GM12874 (cell line): ENCODE results near the gene PIP5K1C.

Experiments used
- TF ChIP-seq, protein P1 (sequence below): IDR thresholded peaks from 2 replicates; pipeline ENCODE4 v1.5.1; 2011; ENCODE audit warnings: low read depth, mild to moderate bottlenecking, control low read depth, low read length, moderate library complexity; ENCODE audit not compliant: insufficient read depth

PIP5K1C gene

GRCh38 chr19:3674784-3675543 is 25.3 kb downstream of the PIP5K1C start:
- TF ChIP-seq, protein P1, sequence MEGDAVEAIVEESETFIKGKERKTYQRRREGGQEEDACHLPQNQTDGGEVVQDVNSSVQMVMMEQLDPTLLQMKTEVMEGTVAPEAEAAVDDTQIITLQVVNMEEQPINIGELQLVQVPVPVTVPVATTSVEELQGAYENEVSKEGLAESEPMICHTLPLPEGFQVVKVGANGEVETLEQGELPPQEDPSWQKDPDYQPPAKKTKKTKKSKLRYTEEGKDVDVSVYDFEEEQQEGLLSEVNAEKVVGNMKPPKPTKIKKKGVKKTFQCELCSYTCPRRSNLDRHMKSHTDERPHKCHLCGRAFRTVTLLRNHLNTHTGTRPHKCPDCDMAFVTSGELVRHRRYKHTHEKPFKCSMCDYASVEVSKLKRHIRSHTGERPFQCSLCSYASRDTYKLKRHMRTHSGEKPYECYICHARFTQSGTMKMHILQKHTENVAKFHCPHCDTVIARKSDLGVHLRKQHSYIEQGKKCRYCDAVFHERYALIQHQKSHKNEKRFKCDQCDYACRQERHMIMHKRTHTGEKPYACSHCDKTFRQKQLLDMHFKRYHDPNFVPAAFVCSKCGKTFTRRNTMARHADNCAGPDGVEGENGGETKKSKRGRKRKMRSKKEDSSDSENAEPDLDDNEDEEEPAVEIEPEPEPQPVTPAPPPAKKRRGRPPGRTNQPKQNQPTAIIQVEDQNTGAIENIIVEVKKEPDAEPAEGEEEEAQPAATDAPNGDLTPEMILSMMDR: no peak

DNA sequence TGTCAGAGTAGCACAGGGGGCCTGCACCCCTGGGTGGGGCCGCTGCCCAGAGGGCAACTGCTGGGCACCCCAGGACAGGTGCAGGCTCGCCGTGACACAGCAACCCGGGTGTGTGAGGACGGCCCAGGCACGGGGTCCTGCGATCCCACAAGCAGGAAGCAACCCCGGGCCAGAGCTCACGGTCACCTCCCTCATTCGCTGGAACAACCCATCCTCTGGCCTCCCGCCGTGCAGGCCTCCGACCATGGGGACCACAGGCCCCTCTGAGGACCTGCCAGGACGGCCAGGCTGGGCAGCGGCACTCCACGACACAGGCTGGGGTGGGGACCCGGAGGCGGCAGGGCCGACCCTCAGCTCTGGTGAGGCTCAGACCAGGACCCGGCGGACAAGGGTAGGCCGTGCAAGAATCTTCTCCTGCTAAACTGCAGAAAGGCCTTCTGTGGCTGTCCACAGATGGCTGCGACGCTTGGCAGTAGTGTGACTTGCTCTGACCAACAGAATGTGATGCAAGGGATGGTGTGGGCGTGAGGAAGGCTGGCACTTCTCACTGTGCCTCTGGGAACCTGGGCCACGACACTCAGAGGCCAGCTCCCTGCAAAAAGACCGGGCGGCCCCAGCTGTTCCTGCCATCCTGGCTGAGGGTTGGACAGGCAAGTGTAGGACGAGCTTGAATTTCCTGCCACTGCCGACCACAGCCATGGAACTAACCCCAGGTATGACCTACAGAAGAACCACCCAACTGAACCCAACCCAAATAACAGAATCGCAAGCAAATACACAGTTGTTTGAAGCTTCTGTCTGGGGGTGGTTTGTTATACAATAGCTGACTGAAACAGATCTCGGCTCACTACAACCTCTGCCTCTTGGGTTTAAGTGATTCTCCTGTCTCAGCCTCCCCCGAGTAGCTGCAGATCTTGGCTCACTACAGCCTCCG is 26.5 kb downstream of the PIP5K1C start:
- TF ChIP-seq, protein P1: no peak

GRCh38 chr19:3672993-3673392 is 27.3 kb downstream of the PIP5K1C start:
- TF ChIP-seq, protein P1: 0 out of 2 replicates have a peak, but pooled peaks have one; percentile 3

DNA sequence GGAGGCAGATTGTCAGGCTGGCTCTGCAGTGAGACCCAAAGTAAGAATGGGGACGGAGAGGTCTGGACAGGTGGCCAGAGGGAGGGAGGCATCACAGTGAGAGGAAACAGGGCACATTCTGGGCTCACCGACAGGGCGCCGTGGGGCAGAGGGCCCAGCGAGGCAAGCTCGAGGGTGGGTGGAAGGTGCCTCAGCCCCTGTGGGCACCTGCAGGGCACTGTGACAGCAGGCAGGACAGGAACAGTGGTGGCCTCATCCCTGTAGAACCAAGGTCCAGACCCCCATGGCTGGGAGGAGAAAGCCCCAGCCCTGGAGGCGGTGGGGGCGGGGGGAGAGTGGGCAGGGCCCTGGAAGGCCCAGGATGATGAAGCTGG is 27.7 kb downstream of the PIP5K1C start:
- TF ChIP-seq, protein P1: no peak

- TF ChIP-seq, protein P1: no peak
Observed at GRCh38 chr19:3671680-3672574, 28.3 kb downstream of the PIP5K1C start.

DNA sequence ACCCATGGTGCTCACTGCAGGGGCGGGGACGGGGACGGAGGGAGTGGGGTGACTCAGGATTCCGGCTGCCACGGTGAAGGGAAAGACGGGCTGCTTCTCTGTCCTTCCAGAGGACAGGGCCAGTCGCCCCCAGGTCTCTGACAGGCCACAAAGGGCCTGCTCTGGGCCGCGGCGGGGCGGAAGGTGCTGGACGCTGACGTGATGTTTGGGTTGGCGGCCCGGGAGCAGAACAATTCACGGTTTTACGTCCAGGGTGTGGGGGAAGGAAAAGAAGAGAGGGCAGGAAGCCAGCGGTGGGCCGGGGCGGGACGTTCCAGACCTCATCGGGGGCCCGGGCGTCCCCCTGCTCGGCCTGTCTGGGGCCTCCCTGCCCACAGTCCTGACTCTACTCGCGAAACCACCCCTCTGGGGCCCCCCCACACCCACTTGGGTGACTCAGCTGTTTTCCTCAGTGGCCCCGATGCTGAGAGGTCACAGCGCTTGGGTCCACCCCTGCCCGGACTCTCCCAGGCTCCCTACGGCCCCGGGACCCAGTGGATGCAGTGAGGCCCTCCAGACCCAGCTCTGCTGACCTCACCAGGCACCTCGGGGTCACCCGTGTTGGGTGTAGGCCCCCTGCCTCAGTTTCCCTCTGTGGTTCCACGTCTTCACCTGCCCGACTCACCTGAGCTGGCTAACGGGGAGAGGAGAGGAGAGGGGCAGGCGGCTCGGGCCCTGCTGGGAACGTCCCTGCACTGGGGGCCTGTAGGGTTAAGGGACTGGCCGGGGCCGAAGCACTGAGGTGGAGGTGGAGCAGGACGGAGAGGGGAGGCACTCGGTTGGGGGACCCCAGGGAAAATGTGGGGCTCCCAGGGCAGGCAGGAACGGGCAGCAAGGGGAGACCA is 29.2 kb downstream of the PIP5K1C start:
- TF ChIP-seq, protein P1: no peak
